GM12873 (cell line): ENCODE results near the gene NKAIN2.

Experiments
- CTCF ChIP-seq: IDR thresholded peaks from 2 replicates; pipeline ENCODE4 v1.5.1; 2012; ENCODE audit warnings: low read depth, mild to moderate bottlenecking, moderate library complexity, low read length, control low read depth; ENCODE audit not compliant: insufficient read depth; ENCODE audit errors: missing control alignments

Gene NKAIN2

GRCh38 chr6:124131779-124132178 lies 328.1 kb downstream of the NKAIN2 start:
- no peak for TF ChIP-seq CTCF

GRCh38 chr6:124132256-124132655 lies 328.6 kb downstream of the NKAIN2 start:
- TF ChIP-seq CTCF = no peak

GRCh38 chr6:124142852-124143251 lies 339.2 kb downstream of the NKAIN2 start:
- TF ChIP-seq CTCF = no peak

GRCh38 chr6:124143435-124143834 lies 339.8 kb downstream of the NKAIN2 start:
- no peak for TF ChIP-seq CTCF

GRCh38 chr6:124147621-124148020 lies 344.0 kb downstream of the NKAIN2 start:
- no peak for TF ChIP-seq CTCF

GRCh38 chr6:124148236-124148957 lies 344.7 kb downstream of the NKAIN2 start:
- TF ChIP-seq CTCF = no peak

GRCh38 chr6:124149646-124150045 lies 346.0 kb downstream of the NKAIN2 start:
- TF ChIP-seq CTCF = no peak
